Transverse colon (tissue), 4 donors: ENCODE data around the gene ADAM22. TPM values are rescaled to one million over a fixed set of nuclear protein-coding genes. Genes with fewer than 3 reads are reported as not detected.

ENCODE experiments used
- DNase-seq: peaks from one replicate; pipeline ENCODE4 v3.0.0-alpha.2; 2019
- H3K27ac ChIP-seq, 4 donors: fragments of 200-600 bp; sonication (generic); 2 replicates each; pipeline ENCODE4 v1.5.1; 2016 to 2018; ENCODE audit warnings: inconsistent platforms in 4 of 4
- H3K27me3 ChIP-seq: fragments of 200-600 bp; sonication (generic); 2 replicates; pipeline ENCODE4 v1.5.1; 2017; ENCODE audit warnings: inconsistent platforms
- H3K36me3 ChIP-seq, 4 donors: fragments of 200-600 bp; sonication (generic); 2 replicates each; pipeline ENCODE4 v1.5.1; 2017 to 2019; ENCODE audit warnings: inconsistent platforms in 4 of 4
- H3K4me1 ChIP-seq, 4 donors: fragments of 200-600 bp; sonication (generic); 2 replicates each; pipeline ENCODE4 v1.5.1; 2017 to 2020; ENCODE audit warnings: inconsistent platforms in 4 of 4
- H3K4me3 ChIP-seq, 4 donors: fragments of 200-600 bp; sonication (generic); 1 replicate in 1 of 4; 2 replicates in 3 of 4; pipeline versions ENCODE4 v1.5.1 to v1.6.1; 2017 to 2019; ENCODE audit warnings: inconsistent platforms in 4 of 4
- H3K9me3 ChIP-seq, 2 donors: fragments of 200-600 bp; sonication (generic); 2 replicates each; pipeline ENCODE4 v1.5.1; 2017 to 2019; ENCODE audit warnings: inconsistent platforms in 2 of 2
- EP300 ChIP-seq: sonication (generic); formaldehyde crosslinking; IDR thresholded peaks from one replicate; pipeline ENCODE4 v1.6.1; 2017; ENCODE audit warnings: antibody characterized with exemption, low read depth
- POLR2A ChIP-seq: fragments of 450-650 bp; IDR thresholded peaks from one replicate; pipeline ENCODE4 v1.6.1; 2016; ENCODE audit warnings: antibody characterized with exemption, mild to moderate bottlenecking, moderate library complexity
- POLR2AphosphoS5 ChIP-seq, 3 donors: sonication (generic); formaldehyde crosslinking; IDR thresholded peaks; one replicate each; pipeline ENCODE4 v1.6.1; 2016; ENCODE audit warnings: antibody characterized with exemption in 3 of 3
- WGBS, 2 donors: methylation state at CpG; one replicate each; pipeline ENCODE4 v1.1.5; 2018; ENCODE audit warnings: low coverage in 1 of 2; 5-methylcytosine and 5-hydroxymethylcytosine counted together
- in situ Hi-C, 4 donors: fragments of 200-750 bp; cut with MboI; loops; one replicate each; pipeline versions ENCODE4 v1.15.0 to v1.15.1; 2017; ENCODE audit warnings: low sequenced_read_pairs in 3 of 4, low pct_ligation_motif_present in 1 of 4, low pct_unique_long_range_greater_than_20kb in 1 of 4
- intact Hi-C: fragments of 100-400 bp; cut with DNase I; formaldehyde crosslinking; loops from one replicate; pipeline ENCODE4 v1.15.1; 2023; ENCODE audit warnings: low total_unique reads
- total RNA-seq, 4 donors: library from RNA; depleted of rRNA; stranded (reverse); fragments of >200 nt; gene quantifications; one replicate each; pipeline ENCODE4 v1.1.0, GENCODE V29; 2016
- TF ChIP-seq, protein P1 (sequence below), 5 experiments: fragments of 200-600 bp in 3 of 5; fragments of 450-650 bp in 2 of 5; sonication (generic) in 3 of 5; IDR thresholded peaks; 1 replicate in 2 of 5; 2 replicates in 3 of 5; pipeline ENCODE4 v1.5.1; 2016 to 2017; ENCODE audit warnings: antibody characterized with exemption in 5 of 5, inconsistent platforms in 3 of 5, mild to moderate bottlenecking in 2 of 5, moderate library complexity in 1 of 5

ADAM22 gene
- total RNA-seq, 4 donors from 2014 or later = 3.8 to 17.3 (median 6.0) TPM

GRCh38 chr7:88202799-88203198, 268.7 kb downstream of the ADAM22 start:
- peaks cover 0 to 58% (median 21%) of the 10 kb centered on the region in 4 donors for H3K36me3 ChIP-seq
- in situ Hi-C loops = no loop called here
- 64 to 66% methylated on average over 3 of the region's 3 CpGs for WGBS, 2 donors

DNA sequence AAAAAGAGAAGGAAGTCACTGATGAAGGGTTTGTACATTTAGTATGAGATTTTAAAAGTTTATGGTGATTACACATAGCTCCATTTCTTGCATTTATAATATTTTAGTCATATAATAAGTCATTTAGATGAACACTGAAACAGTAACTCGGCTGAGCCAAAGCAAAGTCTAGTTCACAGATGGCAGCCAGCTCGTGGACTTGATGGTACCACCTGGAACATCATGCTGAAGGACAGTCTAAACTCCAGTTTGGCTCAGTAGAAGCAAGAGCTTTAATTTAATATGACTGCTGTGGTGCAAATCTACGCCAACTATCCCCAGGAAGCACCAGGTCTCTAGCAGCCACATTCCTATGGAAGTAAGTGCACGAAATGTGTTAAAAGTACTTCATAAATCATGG, 269.4 kb downstream of the ADAM22 start:
- Histone ChIP-seq H3K4me3 (no peak overlapping the region), H3K9me3 (no peaks in the 10 kb centered on the region), H3K27ac (no peak overlapping the region), H3K36me3 (peaks cover 0 to 64% (median 24%) of the 10 kb centered on the region in 4 donors), H3K4me1 (peaks cover 0 to 41% (median 10%) of the 10 kb centered on the region in 4 donors), H3K27me3 (no peaks in the 10 kb centered on the region)
- TF ChIP-seq, protein P1, sequence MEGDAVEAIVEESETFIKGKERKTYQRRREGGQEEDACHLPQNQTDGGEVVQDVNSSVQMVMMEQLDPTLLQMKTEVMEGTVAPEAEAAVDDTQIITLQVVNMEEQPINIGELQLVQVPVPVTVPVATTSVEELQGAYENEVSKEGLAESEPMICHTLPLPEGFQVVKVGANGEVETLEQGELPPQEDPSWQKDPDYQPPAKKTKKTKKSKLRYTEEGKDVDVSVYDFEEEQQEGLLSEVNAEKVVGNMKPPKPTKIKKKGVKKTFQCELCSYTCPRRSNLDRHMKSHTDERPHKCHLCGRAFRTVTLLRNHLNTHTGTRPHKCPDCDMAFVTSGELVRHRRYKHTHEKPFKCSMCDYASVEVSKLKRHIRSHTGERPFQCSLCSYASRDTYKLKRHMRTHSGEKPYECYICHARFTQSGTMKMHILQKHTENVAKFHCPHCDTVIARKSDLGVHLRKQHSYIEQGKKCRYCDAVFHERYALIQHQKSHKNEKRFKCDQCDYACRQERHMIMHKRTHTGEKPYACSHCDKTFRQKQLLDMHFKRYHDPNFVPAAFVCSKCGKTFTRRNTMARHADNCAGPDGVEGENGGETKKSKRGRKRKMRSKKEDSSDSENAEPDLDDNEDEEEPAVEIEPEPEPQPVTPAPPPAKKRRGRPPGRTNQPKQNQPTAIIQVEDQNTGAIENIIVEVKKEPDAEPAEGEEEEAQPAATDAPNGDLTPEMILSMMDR (IDR thresholded peaks at IDR 0.05) = no peak
- no peak for TF ChIP-seq POLR2A
- TF ChIP-seq POLR2AphosphoS5 (IDR thresholded peaks at IDR 0.05) = no peak
- no peak for TF ChIP-seq EP300
- in situ Hi-C loops = no loop called here
- intact Hi-C loops = no loop called here
- DNase-seq = no peak
- 87% methylated on average over 4 of the region's 4 CpGs; no CpG with 5 or more reads in 1 of the 2 donors for WGBS, 2 donors

More at GRCh38 chr7:88202799-88203198, 268.7 kb downstream of the ADAM22 start:
- no peak overlapping the region for H3K4me3 ChIP-seq
- H3K27me3 ChIP-seq = no peaks in the 10 kb centered on the region
- TF ChIP-seq POLR2AphosphoS5 (IDR thresholded peaks at IDR 0.05) (no peak), POLR2A (no peak), EP300 (no peak)
- TF ChIP-seq, protein P1 (IDR thresholded peaks at IDR 0.05) = no peak
- no peaks in the 10 kb centered on the region for H3K9me3 ChIP-seq
- H3K27ac ChIP-seq = no peak overlapping the region
- DNase-seq = no peak
- peaks cover 0 to 35% (median 10%) of the 10 kb centered on the region in 4 donors for H3K4me1 ChIP-seq
- intact Hi-C loops = no loop called here

- Histone ChIP-seq H3K27ac (peak overlapping the region in 1 of 4 donors; percentile 40), H3K36me3 (peaks cover 0 to 76% (median 30%) of the 10 kb centered on the region in 4 donors), H3K27me3 (no peaks in the 10 kb centered on the region), H3K4me3 (no peak overlapping the region), H3K4me1 (peaks cover 0 to 44% (median 10%) of the 10 kb centered on the region in 4 donors), H3K9me3 (no peaks in the 10 kb centered on the region)
- TF ChIP-seq, protein P1 (IDR thresholded peaks at IDR 0.05) = no peak
- TF ChIP-seq EP300 (no peak), POLR2AphosphoS5 (IDR thresholded peaks at IDR 0.05) (peak in 1 of 3 donors; percentile 2), POLR2A (no peak)
- in situ Hi-C loops = no loop called here
- intact Hi-C loops = no loop called here
- 95 to 100% methylated on average over 1 to 3 of the region's 3 CpGs for WGBS, 2 donors
- DNase-seq = no peak
Measured at GRCh38 chr7:88204525-88205110, 270.6 kb downstream of the ADAM22 start.

DNA sequence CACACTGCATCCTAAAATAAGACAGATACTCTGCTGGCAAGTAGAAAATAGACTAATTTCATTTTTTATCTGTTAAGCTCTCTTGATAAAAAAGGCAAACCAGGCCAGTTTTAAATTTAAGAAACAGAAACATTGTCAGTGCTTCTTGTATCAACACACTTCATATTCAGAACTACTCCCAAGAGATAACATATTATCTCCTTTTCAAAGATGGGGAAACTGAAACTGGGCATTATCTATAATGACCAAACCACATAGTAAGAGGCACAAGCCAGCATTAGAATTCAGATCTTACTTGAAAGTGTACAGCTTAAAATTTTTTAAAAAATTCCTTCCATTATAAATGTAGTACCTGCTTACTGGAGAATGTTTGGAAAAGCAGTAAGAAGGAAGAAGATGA, 271.1 kb downstream of the ADAM22 start:
- no peak overlapping the region for H3K4me3 ChIP-seq
- H3K27ac ChIP-seq = peak overlapping the region in 3 of 4 donors; percentile 11 to 68 (median 40)
- in situ Hi-C loops = no loop called here
- no peaks in the 10 kb centered on the region for H3K27me3 ChIP-seq
- H3K36me3 ChIP-seq = peaks cover 0 to 81% (median 30%) of the 10 kb centered on the region in 4 donors
- H3K9me3 ChIP-seq = no peaks in the 10 kb centered on the region
- TF ChIP-seq, protein P1 (IDR thresholded peaks at IDR 0.05) = no peak
- TF ChIP-seq POLR2A (no peak), POLR2AphosphoS5 (IDR thresholded peaks at IDR 0.05) (no peak), EP300 (no peak)
- no peak for DNase-seq
- intact Hi-C loops = no loop called here
- H3K4me1 ChIP-seq = peaks cover 0 to 44% (median 10%) of the 10 kb centered on the region in 4 donors
